G401 (cell line): ENCODE results near the gene SLC25A6. TPM values are rescaled to one million over a fixed set of nuclear protein-coding genes. Genes with fewer than 3 reads are reported as not detected.
"Not testable (repeated sequence)": the region's sequence is repeated elsewhere in the genome, so short reads cannot be mapped to it uniquely, and the experiment has no call there.

Experiments
- DNase-seq: peaks from one replicate; pipeline ENCODE4 v3.0.0-alpha.2; 2015; ENCODE audit warnings: low spot score
- in situ Hi-C: cut with HindIII; loops from 2 replicates; pipeline ENCODE4 v1.10.0; 2016; ENCODE audit warnings: low sequenced_read_pairs, mixed read lengths
- total RNA-seq: library from RNA; depleted of rRNA; stranded (reverse); fragments of >200 nt; shearing (Covaris generic); gene quantifications from 2 replicates; pipeline ENCODE4 v1.2.3, GENCODE V29; 2014; rRNA removed

The SLC25A6 gene
- total RNA-seq: 631 and 697 TPM in 2 replicates

GRCh38 chrX:1391707-1392375 is at the start of gene SLC25A6:
Gene SLC25A6 (minus strand): TSS chrX:1392113. CDS start chrX:1392009, 104 bp downstream.
- in situ Hi-C loops: no loop called here
- DNase-seq: peak; percentile 98

GRCh38 chrX:1440506-1440905 is 48.6 kb upstream of the SLC25A6 start:
- no peak for DNase-seq
- in situ Hi-C loops: no loop called here

GRCh38 chrX:1435241-1435895 is 43.5 kb upstream of the SLC25A6 start:
- in situ Hi-C loops: no loop called here

GRCh38 chrX:1434871-1435240 is 42.9 kb upstream of the SLC25A6 start:
- in situ Hi-C loops: no loop called here

More at GRCh38 chrX:1435241-1435895, 43.5 kb upstream of the SLC25A6 start:
- no peak for DNase-seq

GRCh38 chrX:1433646-1434357 is 41.9 kb upstream of the SLC25A6 start:
- no peak for DNase-seq
- in situ Hi-C loops: no loop called here

More at GRCh38 chrX:1434871-1435240, 42.9 kb upstream of the SLC25A6 start:
- DNase-seq: no peak

GRCh38 chrX:1430451-1430850 is 38.5 kb upstream of the SLC25A6 start:
- in situ Hi-C loops: no loop called here
- DNase-seq: no peak

GRCh38 chrX:1427756-1428155 is 35.8 kb upstream of the SLC25A6 start:
- in situ Hi-C loops: no loop called here
- no peak for DNase-seq

- DNase-seq, in situ Hi-C loops: not testable (repeated sequence)
These were observed 34.4 kb upstream of the SLC25A6 start for GRCh38 chrX:1426321-1426720.

GRCh38 chrX:1425381-1425780 is 33.5 kb upstream of the SLC25A6 start:
- in situ Hi-C loops: no loop called here

GRCh38 chrX:1424147-1424851 is 32.4 kb upstream of the SLC25A6 start:
- in situ Hi-C loops: no loop called here
- no peak for DNase-seq

More at GRCh38 chrX:1425381-1425780, 33.5 kb upstream of the SLC25A6 start:
- no peak for DNase-seq

- in situ Hi-C loops: no loop called here
- DNase-seq: no peak
These were observed 31.3 kb upstream of the SLC25A6 start for GRCh38 chrX:1423215-1423614.

GRCh38 chrX:1422135-1422465 is 30.2 kb upstream of the SLC25A6 start:
- DNase-seq: no peak
- in situ Hi-C loops: no loop called here

GRCh38 chrX:1421433-1422134 is 29.7 kb upstream of the SLC25A6 start:
- in situ Hi-C loops: no loop called here
- DNase-seq: no peak

GRCh38 chrX:1420371-1420770 is 28.5 kb upstream of the SLC25A6 start:
- in situ Hi-C loops: no loop called here
- no peak for DNase-seq

GRCh38 chrX:1419545-1420355 is 27.8 kb upstream of the SLC25A6 start:
- no peak for DNase-seq
- in situ Hi-C loops: no loop called here

GRCh38 chrX:1418901-1419544 is 27.1 kb upstream of the SLC25A6 start:
- DNase-seq: no peak
- in situ Hi-C loops: no loop called here

GRCh38 chrX:1417921-1418771 is 26.2 kb upstream of the SLC25A6 start:
- in situ Hi-C loops: no loop called here
- DNase-seq: no peak
